SU-DHL-6 (cell line): ENCODE measurements around the gene PADI2.

Experiments used
- H2AFZ ChIP-seq: fragments of 200-600 bp; sonication (generic); 2 replicates; pipeline ENCODE4 v1.6.1; 2014; ENCODE audit warnings: low read depth, mild to moderate bottlenecking, moderate library complexity, mixed read lengths, antibody characterized with exemption, low read length; ENCODE audit not compliant: severe bottlenecking
- H3F3A ChIP-seq: fragments of 200-600 bp; shearing (Covaris generic); 2 replicates; pipeline ENCODE4 v1.6.0; 2016; ENCODE audit warnings: antibody characterized with exemption, mild to moderate bottlenecking; ENCODE audit not compliant: insufficient read depth
- H3K27ac ChIP-seq: fragments of 200-600 bp; sonication (generic); 2 replicates; pipeline ENCODE4 v1.5.1; 2016; ENCODE audit warnings: low read depth, mild to moderate bottlenecking, low read length, moderate library complexity, mixed read lengths
- H3K27me3 ChIP-seq: fragments of 200-600 bp; sonication (generic), shearing (Covaris generic); 2 replicates; pipeline ENCODE4 v1.6.0; 2014; ENCODE audit warnings: mild to moderate bottlenecking, low read length
- H3K36me3 ChIP-seq: fragments of 200-600 bp; sonication (generic); 2 replicates; pipeline ENCODE4 v1.6.1; 2014; ENCODE audit warnings: mild to moderate bottlenecking, low read length, mixed read lengths
- H3K4me2 ChIP-seq: fragments of 300-600, 200-600 bp; shearing (Covaris generic), sonication (generic); 2 replicates; pipeline ENCODE4 v1.6.0; 2014; ENCODE audit warnings: low read length, low read depth, mild to moderate bottlenecking; ENCODE audit not compliant: poor library complexity, severe bottlenecking
- H3K4me3 ChIP-seq: fragments of 200-600 bp; sonication (generic); 2 replicates; pipeline ENCODE4 v1.5.1; 2014; ENCODE audit warnings: antibody characterized with exemption, low read length, mild to moderate bottlenecking, mixed read lengths; ENCODE audit not compliant: insufficient read depth, poor library complexity, severe bottlenecking
- H3K79me2 ChIP-seq: fragments of 200-600 bp; sonication (generic); 2 replicates; pipeline ENCODE4 v1.6.1; 2014; ENCODE audit warnings: mild to moderate bottlenecking, low read length, moderate library complexity; ENCODE audit not compliant: insufficient read depth
- H3K9ac ChIP-seq: fragments of 200-600 bp; sonication (generic); 2 replicates; pipeline ENCODE4 v1.7.0; 2014; ENCODE audit warnings: mild to moderate bottlenecking, low read length
- H3K9me2 ChIP-seq: fragments of 200-600 bp; sonication (generic); replicated peaks from 2 replicates; pipeline ENCODE4 v1.6.1; 2014; ENCODE audit warnings: low read length; ENCODE audit not compliant: insufficient read depth
- H3K9me3 ChIP-seq: fragments of 200-600 bp; sonication (generic); 2 replicates; pipeline ENCODE4 v1.6.1; 2014; ENCODE audit warnings: low read length, mixed read lengths; ENCODE audit not compliant: insufficient read depth
- H4K20me1 ChIP-seq: fragments of 200-600 bp; sonication (generic); 2 replicates; pipeline ENCODE4 v1.6.1; 2014; ENCODE audit warnings: low read depth, mild to moderate bottlenecking, antibody characterized with exemption, low read length, moderate library complexity, mixed read lengths
- CTCF ChIP-seq: fragments of 200-600 bp; sonication (generic); IDR thresholded peaks from one replicate; pipeline ENCODE4 v1.5.1; 2017; ENCODE audit warnings: antibody characterized with exemption, mild to moderate bottlenecking, low read length, moderate library complexity; ENCODE audit not compliant: insufficient read depth, poor library complexity, severe bottlenecking
- EZH2phosphoT487 ChIP-seq: fragments of 200-600 bp; sonication (generic), shearing (Covaris generic); conservative IDR thresholded peaks from 2 replicates; pipeline ENCODE4 v1.6.1; 2018; ENCODE audit warnings: mild to moderate bottlenecking, antibody characterized with exemption, low read length, moderate library complexity, mixed read lengths

PADI2 gene

DNA sequence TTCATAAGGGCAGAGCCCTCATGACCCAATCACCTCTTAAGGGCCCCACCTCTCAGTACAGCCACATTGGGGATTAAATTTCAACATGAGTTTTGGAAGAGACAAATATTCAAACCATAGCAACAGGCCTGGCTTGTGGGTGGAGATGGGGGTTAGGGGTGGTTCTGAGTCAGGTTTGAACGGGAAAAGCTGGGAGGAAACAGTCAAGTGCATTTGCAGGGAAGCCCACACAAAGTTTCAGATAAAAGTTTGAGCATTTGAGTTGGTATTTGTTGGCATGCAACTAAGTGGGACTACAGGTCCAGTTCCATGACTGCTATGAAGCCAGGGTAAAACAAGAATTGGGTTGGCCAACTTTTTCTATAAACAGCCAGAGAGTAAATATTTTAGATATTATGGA lies 21.0 kb upstream of the PADI2 start:
- Histone ChIP-seq H3K9ac (no peak overlapping the region), H4K20me1 (no peaks in the 10 kb centered on the region), H3K79me2 (no peaks in the 10 kb centered on the region), H3K4me3 (no peak overlapping the region), H3F3A (no peaks in the 10 kb centered on the region), H3K27me3 (no peaks in the 10 kb centered on the region), H3K27ac (no peak overlapping the region), H2AFZ (no peak overlapping the region), H3K9me2 (no peaks in the 10 kb centered on the region), H3K4me2 (no peak overlapping the region), H3K36me3 (no peaks in the 10 kb centered on the region), H3K9me3 (no peaks in the 10 kb centered on the region)
- TF ChIP-seq CTCF (no peak), EZH2phosphoT487 (no peak)

DNA sequence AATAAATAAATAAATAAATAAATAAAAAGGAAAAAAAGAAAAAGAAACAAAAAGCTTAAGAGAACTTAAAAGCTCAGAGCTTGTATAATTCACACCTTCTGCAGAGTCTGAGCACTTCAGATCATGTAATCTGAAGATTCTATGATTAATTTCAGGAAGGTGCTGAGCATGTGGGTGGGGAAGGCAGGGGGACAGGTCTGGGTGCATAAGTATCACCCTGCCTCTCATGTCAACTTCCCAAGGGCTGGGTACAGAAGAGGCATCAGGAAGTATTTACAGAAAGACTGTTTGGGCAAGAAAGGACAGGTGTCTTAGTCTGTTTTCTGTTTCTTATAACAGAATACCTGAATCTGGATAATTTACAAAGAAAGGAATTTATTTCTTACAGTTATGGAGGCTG lies 20.4 kb upstream of the PADI2 start:
- Histone ChIP-seq H4K20me1 (no peaks in the 10 kb centered on the region), H2AFZ (no peak overlapping the region), H3K79me2 (no peaks in the 10 kb centered on the region), H3K9ac (no peak overlapping the region), H3K27me3 (no peaks in the 10 kb centered on the region), H3K9me2 (no peaks in the 10 kb centered on the region), H3K36me3 (no peaks in the 10 kb centered on the region), H3K9me3 (no peaks in the 10 kb centered on the region), H3F3A (no peaks in the 10 kb centered on the region), H3K27ac (no peak overlapping the region), H3K4me3 (no peak overlapping the region), H3K4me2 (no peak overlapping the region)
- TF ChIP-seq CTCF (no peak), EZH2phosphoT487 (no peak)

DNA sequence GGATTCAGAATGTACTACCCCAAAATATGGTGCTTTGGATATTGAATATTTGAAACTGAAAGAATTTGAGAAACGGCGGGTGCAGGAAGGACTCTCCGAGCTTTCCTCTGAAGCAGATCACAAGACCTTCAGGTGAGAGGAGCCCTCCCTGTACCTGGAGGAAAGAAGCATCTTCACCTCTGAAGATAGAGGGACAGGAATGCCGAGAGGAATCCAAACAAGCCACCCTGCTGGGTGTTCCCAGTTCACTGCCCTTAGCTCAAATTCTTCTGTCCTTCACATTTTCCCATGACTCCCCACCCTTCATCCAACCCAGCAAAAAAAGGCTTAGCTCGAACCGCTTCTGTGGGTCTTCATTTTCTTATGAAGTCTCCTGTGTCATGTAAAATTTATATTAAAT lies 18.2 kb upstream of the PADI2 start:
- H3K27ac ChIP-seq: no peak overlapping the region
- no peaks in the 10 kb centered on the region for H3K79me2 ChIP-seq

More for the DNA sequence above, 18.2 kb upstream of the PADI2 start:
- H4K20me1 ChIP-seq: no peaks in the 10 kb centered on the region
- no peaks in the 10 kb centered on the region for H3K9me3 ChIP-seq
- no peaks in the 10 kb centered on the region for H3K9me2 ChIP-seq
- TF ChIP-seq CTCF: no peak
- no peak for TF ChIP-seq EZH2phosphoT487
- H2AFZ ChIP-seq: no peak overlapping the region
- H3F3A ChIP-seq: no peaks in the 10 kb centered on the region
- H3K9ac ChIP-seq: no peak overlapping the region
- H3K4me2 ChIP-seq: no peak overlapping the region
- H3K36me3 ChIP-seq: no peaks in the 10 kb centered on the region
- no peaks in the 10 kb centered on the region; the same call in 1 of the 2 replicates for H3K27me3 ChIP-seq
- H3K4me3 ChIP-seq: no peak overlapping the region
